Measurements from ENCODE around the gene UBE2O. TPM values are rescaled to one million over a fixed set of nuclear protein-coding genes. Genes with fewer than 3 reads are reported as not detected.

UBE2O gene
- 44.9 and 62.6 TPM in 2 replicates for total RNA-seq
- polyA plus RNA-seq = 28.5 and 31.9 TPM in 2 replicates

DNA sequence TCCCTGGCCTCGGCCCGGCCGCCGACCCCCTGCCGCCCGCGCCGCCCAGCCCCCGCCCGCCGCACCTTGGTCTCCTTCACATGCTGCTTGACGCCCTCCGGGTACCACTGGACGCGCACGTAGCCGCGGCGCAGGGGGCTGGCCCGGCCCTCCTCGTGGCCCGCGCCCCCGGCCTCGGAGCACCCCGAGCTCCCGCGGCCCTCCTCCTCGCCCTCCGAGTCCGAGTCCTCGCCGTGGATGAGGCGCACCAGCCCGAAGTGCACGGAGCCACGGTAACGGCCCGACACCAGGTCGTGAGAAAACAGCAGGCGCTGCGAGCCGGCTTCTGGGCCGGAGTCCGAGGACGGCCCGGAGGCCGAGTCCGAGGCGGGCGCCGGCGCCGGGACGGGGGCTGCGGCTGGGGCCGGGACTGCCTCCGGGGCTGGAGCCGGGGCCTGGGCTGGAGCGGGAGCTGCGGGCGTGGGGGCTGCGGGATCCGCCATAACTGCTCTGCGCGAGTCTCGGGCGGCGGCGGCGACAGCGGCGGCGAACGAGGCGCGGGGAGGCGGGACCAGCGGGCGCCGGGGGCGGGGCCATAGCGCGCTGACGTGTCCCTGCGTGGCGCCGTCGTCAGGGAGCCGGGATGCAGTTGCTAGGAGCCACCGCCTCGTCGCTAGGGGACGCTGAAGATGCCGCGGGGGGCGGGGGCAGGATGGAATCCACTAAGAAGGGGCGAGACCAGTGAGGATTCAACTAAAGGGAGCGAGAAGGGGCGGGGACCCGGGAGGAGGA, at the start of gene UBE2O:
Gene UBE2O, minus strand, starts transcription at position 493 of the 771 bp plus-strand sequence. Its CDS starts 11 bp downstream, at position 482.
- no peaks in the 10 kb centered on the region for H3K27me3 ChIP-seq
- H3K9me3 ChIP-seq (ENCODE audit: low read depth) = no peaks in the 10 kb centered on the region
- peak within 1 kb of the TSS; percentile 82 for H3K4me3 ChIP-seq
- no peaks in the 10 kb centered on the region for H3K36me3 ChIP-seq
- H3K4me1 ChIP-seq (ENCODE audit: low read depth) = peaks cover 25% of the 10 kb centered on the region
- peak; percentile 89 to 93 for DNase-seq (ENCODE audit: low read depth in 1 of 2, low spot score in 1 of 2)
- peak within 1 kb of the TSS; percentile 59 for H3K27ac ChIP-seq
- TF ChIP-seq, protein P1, sequence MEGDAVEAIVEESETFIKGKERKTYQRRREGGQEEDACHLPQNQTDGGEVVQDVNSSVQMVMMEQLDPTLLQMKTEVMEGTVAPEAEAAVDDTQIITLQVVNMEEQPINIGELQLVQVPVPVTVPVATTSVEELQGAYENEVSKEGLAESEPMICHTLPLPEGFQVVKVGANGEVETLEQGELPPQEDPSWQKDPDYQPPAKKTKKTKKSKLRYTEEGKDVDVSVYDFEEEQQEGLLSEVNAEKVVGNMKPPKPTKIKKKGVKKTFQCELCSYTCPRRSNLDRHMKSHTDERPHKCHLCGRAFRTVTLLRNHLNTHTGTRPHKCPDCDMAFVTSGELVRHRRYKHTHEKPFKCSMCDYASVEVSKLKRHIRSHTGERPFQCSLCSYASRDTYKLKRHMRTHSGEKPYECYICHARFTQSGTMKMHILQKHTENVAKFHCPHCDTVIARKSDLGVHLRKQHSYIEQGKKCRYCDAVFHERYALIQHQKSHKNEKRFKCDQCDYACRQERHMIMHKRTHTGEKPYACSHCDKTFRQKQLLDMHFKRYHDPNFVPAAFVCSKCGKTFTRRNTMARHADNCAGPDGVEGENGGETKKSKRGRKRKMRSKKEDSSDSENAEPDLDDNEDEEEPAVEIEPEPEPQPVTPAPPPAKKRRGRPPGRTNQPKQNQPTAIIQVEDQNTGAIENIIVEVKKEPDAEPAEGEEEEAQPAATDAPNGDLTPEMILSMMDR (IDR thresholded peaks at IDR 0.05; ENCODE audit: low read depth, low read length) = peak; percentile 41

DNA sequence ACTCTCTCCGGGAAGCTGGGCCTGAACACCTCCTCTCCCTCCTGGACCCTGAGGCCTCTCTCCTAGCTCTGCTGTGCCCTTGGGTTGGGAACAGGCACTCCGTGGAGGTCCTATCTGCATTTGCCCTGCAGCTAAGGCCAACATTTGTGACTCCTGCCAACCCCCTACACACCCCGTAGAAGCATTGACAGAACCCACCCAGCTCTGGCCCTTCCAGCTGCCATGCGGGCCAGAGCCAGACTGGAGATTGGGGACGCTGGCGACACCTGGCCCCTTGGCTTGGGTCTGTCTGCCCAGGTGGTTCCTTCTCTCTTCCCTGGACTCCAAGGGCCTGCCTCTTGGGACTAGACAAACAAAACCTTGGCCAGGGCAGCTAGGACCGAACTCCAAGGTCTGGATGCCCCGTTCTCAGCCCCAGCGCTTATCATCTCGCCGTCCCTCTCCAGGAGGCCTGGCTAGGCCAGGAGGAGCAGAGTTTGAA, 48.9 kb upstream of the UBE2O start:
- no peaks in the 10 kb centered on the region for H3K27me3 ChIP-seq
- H3K36me3 ChIP-seq = no peaks in the 10 kb centered on the region
- TF ChIP-seq, protein P1 (IDR thresholded peaks at IDR 0.05; ENCODE audit: low read depth, low read length) = no peak
- peak overlapping the region; percentile 62 for H3K4me3 ChIP-seq
- peaks cover 20% of the 10 kb centered on the region for H3K4me1 ChIP-seq (ENCODE audit: low read depth)
- no peak for DNase-seq (ENCODE audit: low read depth in 1 of 2, low spot score in 1 of 2)
- H3K27ac ChIP-seq = no peak overlapping the region
- no peaks in the 10 kb centered on the region for H3K9me3 ChIP-seq (ENCODE audit: low read depth)

DNA sequence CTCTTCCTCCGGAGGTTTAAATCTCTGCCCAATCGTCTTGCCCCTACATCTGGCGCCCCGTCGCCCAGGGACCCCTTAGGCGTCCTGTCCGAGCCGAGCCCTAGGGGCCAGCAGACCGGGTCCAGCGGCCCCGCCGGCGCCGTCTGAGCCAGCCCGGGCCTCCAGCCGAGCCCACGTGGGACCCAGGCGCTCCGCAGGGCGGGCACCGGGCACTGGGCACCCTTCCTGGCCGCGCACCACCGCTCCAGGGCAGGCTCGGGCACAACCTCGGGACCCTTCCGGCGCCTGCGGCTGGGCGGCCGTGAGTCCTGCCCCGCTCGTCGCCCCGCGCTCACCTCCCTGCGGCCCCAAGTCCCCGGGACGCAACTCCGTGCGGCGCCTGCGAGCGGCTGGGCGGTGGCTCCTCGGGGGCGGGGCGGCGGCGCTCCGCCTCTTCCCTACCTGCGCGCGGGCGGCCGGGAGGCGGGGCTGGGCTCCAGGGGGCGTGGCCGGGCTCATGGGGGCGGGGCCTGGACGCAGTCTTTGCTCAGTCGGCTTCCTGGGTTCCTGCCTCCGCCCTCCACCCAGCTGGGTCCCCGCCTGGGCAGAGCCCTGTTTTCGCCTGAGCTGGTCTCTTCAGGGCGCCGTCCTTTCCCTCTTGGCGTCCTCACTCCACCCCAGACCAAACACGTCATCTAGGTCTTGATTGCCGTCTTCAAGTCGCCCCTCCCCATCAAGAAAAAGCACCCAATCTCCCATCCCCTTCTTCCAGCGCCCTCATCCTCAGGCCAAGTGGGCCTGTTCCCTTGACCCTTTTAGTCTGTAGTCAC, 48.3 kb upstream of the UBE2O start, which contains the start of gene RHBDF2:
Gene RHBDF2, minus strand, starts transcription at position 406 of the 809 bp plus-strand sequence. CDS start 19,899 bp downstream, outside the sequence.
- TF ChIP-seq, protein P1 (IDR thresholded peaks at IDR 0.05; ENCODE audit: low read depth, low read length) = no peak
- no peaks in the 10 kb centered on the region for H3K36me3 ChIP-seq
- no peaks in the 10 kb centered on the region for H3K9me3 ChIP-seq (ENCODE audit: low read depth)
- H3K4me3 ChIP-seq = peak within 1 kb of the TSS; percentile 62
- no peak within 1 kb of the TSS for H3K27ac ChIP-seq
- DNase-seq (ENCODE audit: low read depth in 1 of 2, low spot score in 1 of 2) = peak; percentile 83 to 91
- no peaks in the 10 kb centered on the region for H3K27me3 ChIP-seq
- H3K4me1 ChIP-seq (ENCODE audit: low read depth) = peaks cover 20% of the 10 kb centered on the region

DNA sequence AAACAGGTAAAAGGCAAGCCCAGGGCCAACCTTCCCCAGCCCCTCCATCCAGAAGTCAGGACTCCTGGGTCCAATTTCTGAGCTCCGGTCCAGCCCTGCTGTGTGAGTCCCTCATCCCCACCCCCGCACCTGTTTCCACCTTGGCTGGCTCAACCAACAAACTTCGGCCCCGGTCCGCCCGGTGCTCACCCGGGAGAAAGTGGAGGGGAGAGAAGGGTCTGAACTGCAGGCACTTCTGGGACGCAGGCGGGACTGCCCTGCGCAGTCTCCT, 47.7 kb upstream of the UBE2O start:
- Histone ChIP-seq H3K4me1 (ENCODE audit: low read depth) (peaks cover 20% of the 10 kb centered on the region), H3K27ac (no peak overlapping the region), H3K27me3 (no peaks in the 10 kb centered on the region), H3K36me3 (no peaks in the 10 kb centered on the region), H3K9me3 (ENCODE audit: low read depth) (no peaks in the 10 kb centered on the region), H3K4me3 (peak overlapping the region; percentile 62)
- DNase-seq (ENCODE audit: low read depth in 1 of 2, low spot score in 1 of 2) = no peak
- TF ChIP-seq, protein P1 (IDR thresholded peaks at IDR 0.05; ENCODE audit: low read depth, low read length) = no peak

DNA sequence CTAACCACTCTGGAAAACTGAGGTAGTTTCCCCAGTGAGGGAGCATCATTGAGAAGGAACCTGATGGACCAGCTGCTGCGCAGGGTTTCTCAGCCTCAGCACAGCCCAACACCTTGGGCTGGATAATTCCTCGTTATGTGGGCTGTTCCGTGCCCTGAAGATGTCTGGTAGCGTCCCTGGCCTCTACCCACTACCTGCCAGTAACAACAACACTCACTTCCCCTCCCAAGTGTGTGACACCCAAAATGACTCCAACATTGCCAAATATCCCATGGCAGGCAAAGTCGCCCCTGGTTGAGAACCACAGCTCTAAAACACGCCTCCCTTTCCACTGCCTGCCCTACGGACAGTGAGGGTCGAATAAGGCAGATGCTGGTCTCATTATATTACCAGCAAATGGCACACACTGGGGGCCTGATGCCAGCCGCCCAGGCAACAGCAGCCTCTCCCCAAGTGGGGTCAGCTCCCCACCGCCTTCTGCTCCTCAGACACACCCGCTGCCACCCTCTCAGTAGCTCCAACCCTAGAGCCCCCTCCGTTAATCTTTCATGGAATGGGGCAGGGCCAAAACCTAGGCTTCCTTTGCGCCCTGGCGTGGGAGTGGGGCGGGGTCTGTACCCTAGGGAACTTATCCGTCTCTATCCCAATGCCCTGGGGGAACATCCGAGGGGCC, 47.3 kb upstream of the UBE2O start:
- TF ChIP-seq, protein P1 (IDR thresholded peaks at IDR 0.05; ENCODE audit: low read depth, low read length) = no peak
- no peaks in the 10 kb centered on the region for H3K27me3 ChIP-seq
- peak overlapping the region; percentile 62 for H3K4me3 ChIP-seq
- H3K27ac ChIP-seq = no peak overlapping the region
- DNase-seq (ENCODE audit: low read depth in 1 of 2, low spot score in 1 of 2) = no peak
- no peaks in the 10 kb centered on the region for H3K9me3 ChIP-seq (ENCODE audit: low read depth)
- H3K36me3 ChIP-seq = no peaks in the 10 kb centered on the region
- H3K4me1 ChIP-seq (ENCODE audit: low read depth) = peaks cover 20% of the 10 kb centered on the region
